Activated CD4-positive, alpha-beta memory T cell treated with anti-CD3 and anti-CD28 coated beads, Interleukin-2, amount 10 ng/mL, durations not matched to agents 7 days and 5 days (primary cell): ENCODE data around the gene CDHR1. TPM values are rescaled to one million over a fixed set of nuclear protein-coding genes. Genes with fewer than 3 reads are reported as not detected.
A peak's percentile ranks its signal among the peaks of the same experiment; 100 is the strongest.

Source experiments
- CTCF ChIA-PET: fragments of 350-600 bp; sonication (Branson Sonifier 250); formaldehyde crosslinking; loops from one replicate; lab custom pipeline; 2021; ENCODE audit warnings: antibody characterized with exemption, inconsistent platforms; lab: Charles Lee
- POLR2A ChIA-PET: fragments of 350-600 bp; sonication (Branson Sonifier 250); formaldehyde crosslinking; loops from one replicate; lab custom pipeline; 2021; ENCODE audit warnings: antibody characterized with exemption; lab: Charles Lee
- DNase-seq: peaks from one replicate; pipeline ENCODE4 v3.0.0-alpha.2; 2020
- H3K27ac Mint-ChIP-seq: one replicate; pipeline ENCODE4 v1.8.0; 2021; ENCODE audit warnings: mild to moderate bottlenecking, mixed read lengths
- H3K27me3 Mint-ChIP-seq: one replicate; pipeline ENCODE4 v1.8.0; 2021; ENCODE audit warnings: mixed read lengths
- H3K36me3 Mint-ChIP-seq: one replicate; pipeline ENCODE4 v1.8.0; 2021; ENCODE audit warnings: low read depth, mixed read lengths
- H3K4me1 Mint-ChIP-seq: one replicate; pipeline ENCODE4 v1.8.0; 2021; ENCODE audit warnings: mixed read lengths
- H3K4me3 Mint-ChIP-seq: one replicate; pipeline ENCODE4 v1.8.0; 2021; ENCODE audit warnings: mild to moderate bottlenecking, mixed read lengths
- H3K9me3 Mint-ChIP-seq: one replicate; pipeline ENCODE4 v1.8.0; 2021; ENCODE audit warnings: mixed read lengths
- total RNA-seq, 2 experiments: library from RNA; stranded (reverse); gene quantifications; one replicate each; pipeline ENCODE4 v1.2.3, GENCODE V29; 2021

Gene CDHR1
- total RNA-seq, 2 experiments from 2014 or later: 0.38 to 0.45 TPM

DNA sequence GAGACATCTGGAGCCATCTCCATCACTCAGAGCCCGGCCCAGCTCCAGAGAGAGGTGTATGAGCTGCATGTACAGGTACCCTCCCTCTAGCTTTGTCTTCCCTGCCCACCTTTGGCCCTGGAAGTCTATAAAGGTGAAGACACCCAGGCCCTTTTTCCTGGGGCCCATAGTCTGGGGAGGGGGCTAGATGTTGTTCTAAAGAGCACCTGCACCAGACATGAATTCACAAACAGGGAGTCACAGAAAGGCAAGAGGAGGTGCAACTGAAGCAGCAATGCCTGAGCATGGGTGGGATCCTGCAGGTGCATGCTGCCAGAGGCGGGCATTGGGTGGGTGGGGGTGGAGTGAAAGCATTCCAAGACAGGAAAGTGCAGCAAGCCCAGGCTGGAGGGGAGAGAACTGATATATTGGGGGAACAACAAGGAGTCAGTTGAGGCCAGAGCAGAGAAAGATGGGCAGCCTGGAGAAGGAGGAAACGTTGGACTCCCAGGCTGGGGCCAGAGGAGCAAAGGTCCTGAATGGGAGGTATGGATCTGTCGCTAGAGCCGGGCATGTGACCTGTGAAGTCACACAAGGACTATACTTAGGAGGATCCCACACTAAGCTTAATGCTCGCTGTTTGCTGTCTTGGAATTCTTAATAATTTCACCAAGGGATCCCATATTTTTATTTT lies 11.7 kb downstream of the CDHR1 start:
- Mint-ChIP-seq H3K4me1 (no peaks in the 10 kb centered on the region), H3K9me3 (no peaks in the 10 kb centered on the region), H3K36me3 (no peaks in the 10 kb centered on the region), H3K4me3 (no peak overlapping the region), H3K27me3 (peaks cover 12% of the 10 kb centered on the region), H3K27ac (no peak overlapping the region)
- ChIA-PET POLR2A (no interaction called here), CTCF (interaction anchor here (1.2 to 1.7 kb wide), 4 partner anchors 8 to 61 kb away, joined by 3 to 8 read pairs (median 6); no protein-coding TSS in a partner anchor)
- DNase-seq: no peak

DNA sequence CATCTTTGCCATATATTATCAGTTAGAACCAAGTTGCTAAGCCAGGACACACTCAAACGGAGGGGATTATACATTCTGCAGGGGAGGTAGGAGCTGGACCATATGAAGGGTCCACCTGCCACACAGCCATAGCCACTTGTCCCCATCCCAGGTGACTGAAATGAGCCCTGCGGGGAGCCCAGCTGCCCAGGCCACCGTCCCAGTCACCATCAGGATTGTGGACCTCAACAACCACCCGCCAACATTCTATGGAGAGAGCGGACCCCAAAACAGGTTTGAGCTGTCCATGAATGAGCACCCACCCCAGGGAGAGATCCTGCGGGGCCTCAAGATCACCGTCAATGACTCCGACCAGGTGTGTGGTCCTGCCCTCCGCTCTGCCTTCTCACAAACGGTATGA lies 13.7 kb downstream of the CDHR1 start:
- Mint-ChIP-seq H3K27ac (no peak overlapping the region), H3K36me3 (no peaks in the 10 kb centered on the region), H3K4me1 (no peaks in the 10 kb centered on the region), H3K4me3 (no peak overlapping the region), H3K9me3 (no peaks in the 10 kb centered on the region), H3K27me3 (peaks cover 12% of the 10 kb centered on the region)
- POLR2A ChIA-PET: interaction anchor here (0.8 kb wide), 1 partner anchor 69 kb away, joined by 4 read pairs; no protein-coding TSS in a partner anchor
- DNase-seq: no peak
- CTCF ChIA-PET: interaction anchor here (1.2 to 1.7 kb wide), 3 partner anchors 60 to 332 kb away, joined by 3 to 7 read pairs (median 4); no protein-coding TSS in a partner anchor

DNA sequence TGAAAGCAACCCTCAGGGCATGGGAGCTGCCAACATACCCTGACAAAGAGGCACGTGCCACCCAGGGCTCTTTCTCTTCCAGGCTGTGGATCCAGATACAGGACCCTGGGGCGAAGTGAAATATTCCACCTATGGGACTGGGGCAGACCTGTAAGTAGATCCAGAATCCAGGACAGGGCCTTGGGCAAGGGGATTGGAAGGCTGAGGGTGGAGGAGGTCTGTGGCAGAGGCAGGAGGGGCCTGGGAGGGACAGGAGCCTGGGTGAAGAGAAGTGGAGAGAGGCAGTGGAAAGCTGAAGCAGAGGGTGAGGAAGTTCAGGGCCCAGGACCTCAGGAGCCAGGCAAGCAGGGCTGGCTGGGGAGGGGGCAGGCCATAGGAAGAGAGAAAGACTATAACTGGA lies 17.2 kb downstream of the CDHR1 start:
- Mint-ChIP-seq H3K27me3 (peaks cover 12% of the 10 kb centered on the region), H3K4me3 (no peak overlapping the region), H3K27ac (no peak overlapping the region), H3K9me3 (no peaks in the 10 kb centered on the region), H3K36me3 (no peaks in the 10 kb centered on the region), H3K4me1 (no peaks in the 10 kb centered on the region)
- no peak for DNase-seq
- ChIA-PET POLR2A (no interaction called here), CTCF (interaction anchor here (6.1 kb wide), 1 partner anchor 63 kb away, joined by 40 read pairs; no protein-coding TSS in a partner anchor)

DNA sequence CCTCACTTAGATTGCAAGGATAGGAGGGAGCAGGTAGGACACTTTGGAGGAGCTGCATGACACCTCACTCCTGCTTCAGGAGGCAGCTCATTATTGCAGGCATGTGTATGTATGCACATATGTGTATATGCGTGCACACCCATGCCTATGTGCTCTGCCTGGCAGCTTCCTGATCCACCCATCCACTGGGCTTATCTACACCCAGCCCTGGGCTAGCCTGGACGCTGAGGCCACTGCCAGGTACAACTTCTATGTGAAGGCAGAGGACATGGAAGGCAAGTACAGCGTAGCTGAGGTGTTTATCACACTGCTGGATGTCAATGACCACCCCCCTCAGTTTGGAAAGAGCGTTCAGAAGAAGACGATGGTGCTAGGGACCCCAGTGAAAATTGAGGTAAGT lies 17.7 kb downstream of the CDHR1 start:
- POLR2A ChIA-PET: no interaction called here
- H3K27me3 Mint-ChIP-seq: peaks cover 7% of the 10 kb centered on the region
- H3K4me1 Mint-ChIP-seq: no peaks in the 10 kb centered on the region

DNA sequence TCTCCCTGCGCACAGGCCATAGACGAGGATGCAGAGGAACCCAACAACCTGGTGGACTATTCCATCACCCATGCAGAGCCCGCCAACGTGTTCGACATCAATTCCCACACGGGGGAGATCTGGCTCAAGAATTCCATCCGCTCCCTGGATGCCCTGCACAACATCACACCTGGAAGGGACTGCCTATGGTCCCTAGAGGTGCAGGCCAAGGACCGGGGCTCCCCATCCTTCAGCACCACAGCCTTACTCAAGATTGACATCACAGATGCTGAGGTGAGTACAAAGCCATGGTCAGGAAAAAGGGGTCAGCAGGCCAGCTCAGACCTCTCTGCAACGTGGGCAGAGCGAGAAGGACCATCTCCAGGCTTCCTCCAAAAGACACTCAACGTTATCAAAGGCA lies 18.7 kb downstream of the CDHR1 start:
- H3K9me3 Mint-ChIP-seq: no peaks in the 10 kb centered on the region
- ChIA-PET CTCF (interaction anchor here (1.7 to 6.1 kb wide), 2 partner anchors 65 to 324 kb away, joined by 4 to 40 read pairs; no protein-coding TSS in a partner anchor), POLR2A (no interaction called here)
- H3K36me3 Mint-ChIP-seq: no peaks in the 10 kb centered on the region
- no peak overlapping the region for H3K4me3 Mint-ChIP-seq
- no peak overlapping the region for H3K27ac Mint-ChIP-seq
- no peaks in the 10 kb centered on the region for H3K4me1 Mint-ChIP-seq
- peaks cover 4% of the 10 kb centered on the region for H3K27me3 Mint-ChIP-seq
- DNase-seq: no peak

More for the DNA sequence above, 17.7 kb downstream of the CDHR1 start:
- Mint-ChIP-seq H3K4me3 (no peak overlapping the region), H3K27ac (no peak overlapping the region), H3K36me3 (no peaks in the 10 kb centered on the region), H3K9me3 (no peaks in the 10 kb centered on the region)
- no peak for DNase-seq
- CTCF ChIA-PET: interaction anchor here (6.1 kb wide), 1 partner anchor 64 kb away, joined by 40 read pairs; no protein-coding TSS in a partner anchor

DNA sequence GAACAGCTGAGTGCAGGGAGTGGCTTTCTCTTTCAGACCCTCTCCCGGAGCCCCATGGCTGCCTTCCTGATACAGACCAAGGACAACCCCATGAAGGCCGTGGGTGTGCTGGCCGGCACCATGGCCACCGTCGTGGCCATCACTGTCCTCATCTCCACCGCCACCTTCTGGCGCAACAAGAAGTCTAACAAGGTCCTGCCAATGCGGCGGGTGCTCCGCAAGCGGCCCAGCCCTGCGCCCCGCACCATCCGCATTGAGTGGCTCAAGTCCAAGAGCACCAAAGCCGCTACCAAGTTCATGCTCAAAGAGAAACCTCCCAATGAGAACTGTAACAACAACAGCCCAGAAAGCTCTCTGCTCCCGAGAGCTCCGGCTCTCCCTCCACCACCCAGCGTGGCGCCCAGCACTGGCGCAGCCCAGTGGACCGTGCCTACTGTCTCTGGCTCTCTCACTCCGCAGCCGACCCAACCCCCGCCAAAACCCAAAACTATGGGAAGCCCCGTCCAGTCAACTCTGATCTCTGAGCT lies 19.8 kb downstream of the CDHR1 start:
- Mint-ChIP-seq H3K4me1 (no peaks in the 10 kb centered on the region), H3K36me3 (no peaks in the 10 kb centered on the region), H3K27ac (no peak overlapping the region), H3K27me3 (no peaks in the 10 kb centered on the region), H3K9me3 (no peaks in the 10 kb centered on the region), H3K4me3 (no peak overlapping the region)
- CTCF ChIA-PET: interaction anchor here (0.6 to 6.1 kb wide), 9 partner anchors 8 to 426 kb away, joined by 3 to 40 read pairs (median 4); partner anchors contain the start of gene GHITM
- POLR2A ChIA-PET: no interaction called here
- DNase-seq: no peak

DNA sequence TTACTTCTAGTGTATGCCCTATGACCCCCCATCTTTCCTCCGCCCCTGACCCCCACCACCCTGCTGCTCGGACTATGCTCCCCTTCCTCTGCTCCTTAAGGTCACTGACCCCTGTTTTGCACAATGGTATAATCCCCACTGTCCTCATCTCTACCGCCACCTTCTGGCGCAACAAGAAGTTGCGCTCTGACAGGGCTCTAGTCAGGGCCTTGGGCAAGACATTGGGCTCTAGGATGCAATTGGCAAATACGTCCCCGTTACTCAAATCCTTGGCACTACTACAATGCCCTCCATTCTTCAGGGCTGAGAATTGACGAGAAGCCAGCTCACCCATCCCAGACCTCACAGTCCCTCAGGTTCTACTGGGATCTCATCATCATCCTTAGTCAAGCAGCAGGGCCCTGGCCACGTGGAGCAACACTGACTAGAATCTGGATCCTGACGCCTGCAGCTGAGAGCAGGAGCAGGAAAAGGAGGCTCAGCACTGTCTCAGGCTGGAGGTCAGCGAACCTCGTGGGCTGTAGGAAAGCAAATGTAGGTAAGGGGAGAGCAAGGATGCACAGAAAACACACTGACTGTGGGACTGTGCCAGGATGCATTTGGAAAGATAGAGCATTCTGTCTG lies 20.4 kb downstream of the CDHR1 start:
- no peaks in the 10 kb centered on the region for H3K4me1 Mint-ChIP-seq
- CTCF ChIA-PET: interaction anchor here (0.7 to 6.1 kb wide), 8 partner anchors 8 to 323 kb away, joined by 3 to 40 read pairs (median 4); partner anchors contain the start of gene GHITM
- H3K36me3 Mint-ChIP-seq: no peaks in the 10 kb centered on the region
- POLR2A ChIA-PET: no interaction called here
- no peak overlapping the region for H3K4me3 Mint-ChIP-seq
- DNase-seq: peak; percentile 55
- H3K9me3 Mint-ChIP-seq: peaks cover 5% of the 10 kb centered on the region
- H3K27ac Mint-ChIP-seq: no peak overlapping the region
- H3K27me3 Mint-ChIP-seq: no peaks in the 10 kb centered on the region

DNA sequence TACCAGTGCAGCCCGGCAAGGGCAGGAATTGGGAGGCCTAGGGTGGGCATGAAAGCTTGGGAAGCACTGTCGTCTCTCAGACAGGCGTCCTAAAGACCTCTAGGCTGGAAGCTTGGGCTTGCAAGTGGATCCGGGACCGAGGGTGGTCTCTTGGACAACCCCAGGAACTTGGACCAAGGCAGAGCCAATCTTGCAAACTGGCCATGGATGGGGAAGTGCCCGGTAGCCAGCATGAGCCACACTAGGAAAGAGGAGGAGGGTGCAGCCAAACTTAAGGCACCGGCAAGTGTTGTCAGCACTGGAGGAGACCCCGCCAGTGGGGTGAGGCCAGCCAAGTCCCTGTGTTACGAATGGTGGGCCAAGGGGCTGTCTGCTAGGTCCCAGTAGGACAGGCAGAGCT lies 22.5 kb downstream of the CDHR1 start:
- no peaks in the 10 kb centered on the region for H3K36me3 Mint-ChIP-seq
- H3K4me1 Mint-ChIP-seq: no peaks in the 10 kb centered on the region
- H3K27ac Mint-ChIP-seq: no peak overlapping the region
- no peak overlapping the region for H3K4me3 Mint-ChIP-seq
- ChIA-PET POLR2A (no interaction called here), CTCF (interaction anchor here (1.2 kb wide), 1 partner anchor 69 kb away, joined by 4 read pairs; no protein-coding TSS in a partner anchor)
- H3K27me3 Mint-ChIP-seq: no peaks in the 10 kb centered on the region
- DNase-seq: no peak
- H3K9me3 Mint-ChIP-seq: peaks cover 6% of the 10 kb centered on the region

DNA sequence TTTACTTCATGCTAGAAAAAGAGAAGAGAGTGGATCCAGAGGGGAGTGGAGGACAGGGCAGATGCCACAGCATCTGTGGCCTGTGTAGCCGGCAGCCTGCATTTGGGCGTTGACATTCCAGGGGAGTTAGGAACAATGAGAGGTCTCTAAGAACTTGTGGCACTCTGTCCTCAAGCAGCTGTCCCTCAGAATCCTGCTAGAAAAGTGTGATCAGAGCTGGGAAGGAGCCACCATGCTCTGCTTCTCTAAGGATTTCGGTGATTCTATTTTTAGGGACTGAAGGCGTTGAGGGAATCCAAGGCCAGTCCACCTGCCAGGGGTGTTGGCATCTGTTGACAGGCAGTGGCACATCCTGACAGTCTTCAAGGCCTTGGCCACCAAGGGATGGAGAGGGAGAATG lies 23.4 kb downstream of the CDHR1 start:
- no peak overlapping the region for H3K4me3 Mint-ChIP-seq
- no peak overlapping the region for H3K27ac Mint-ChIP-seq
- H3K36me3 Mint-ChIP-seq: no peaks in the 10 kb centered on the region
- H3K9me3 Mint-ChIP-seq: peaks cover 6% of the 10 kb centered on the region
- DNase-seq: no peak
- H3K27me3 Mint-ChIP-seq: no peaks in the 10 kb centered on the region
- POLR2A ChIA-PET: no interaction called here
- CTCF ChIA-PET: interaction anchor here (1.2 kb wide), 1 partner anchor 70 kb away, joined by 4 read pairs; no protein-coding TSS in a partner anchor
- no peaks in the 10 kb centered on the region for H3K4me1 Mint-ChIP-seq

DNA sequence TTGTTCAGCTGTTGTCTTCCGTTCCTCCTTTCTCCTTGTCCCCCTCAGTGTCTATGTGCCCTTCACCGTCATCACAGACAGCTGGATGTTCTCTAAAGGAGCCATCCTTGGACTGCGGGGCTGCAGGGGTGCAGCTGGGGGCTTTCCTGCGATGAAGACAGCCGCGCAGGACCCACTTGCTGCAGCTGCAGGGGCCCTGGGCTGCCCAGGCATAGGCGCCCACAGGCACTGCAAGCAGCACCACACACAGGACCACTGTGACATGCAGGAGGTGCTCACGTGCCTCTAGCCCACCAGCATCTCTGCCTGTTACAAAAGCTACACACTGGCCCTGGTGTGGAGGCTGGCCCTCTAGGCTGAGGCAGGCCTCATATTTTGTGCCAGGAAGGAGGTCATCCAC lies 27.6 kb downstream of the CDHR1 start:
- POLR2A ChIA-PET: no interaction called here
- H3K36me3 Mint-ChIP-seq: no peaks in the 10 kb centered on the region
- DNase-seq: no peak
- peaks cover 6% of the 10 kb centered on the region for H3K9me3 Mint-ChIP-seq
- peaks cover 2% of the 10 kb centered on the region for H3K27me3 Mint-ChIP-seq
- H3K4me3 Mint-ChIP-seq: no peak overlapping the region
- H3K4me1 Mint-ChIP-seq: no peaks in the 10 kb centered on the region
- CTCF ChIA-PET: no interaction called here
- H3K27ac Mint-ChIP-seq: no peak overlapping the region

DNA sequence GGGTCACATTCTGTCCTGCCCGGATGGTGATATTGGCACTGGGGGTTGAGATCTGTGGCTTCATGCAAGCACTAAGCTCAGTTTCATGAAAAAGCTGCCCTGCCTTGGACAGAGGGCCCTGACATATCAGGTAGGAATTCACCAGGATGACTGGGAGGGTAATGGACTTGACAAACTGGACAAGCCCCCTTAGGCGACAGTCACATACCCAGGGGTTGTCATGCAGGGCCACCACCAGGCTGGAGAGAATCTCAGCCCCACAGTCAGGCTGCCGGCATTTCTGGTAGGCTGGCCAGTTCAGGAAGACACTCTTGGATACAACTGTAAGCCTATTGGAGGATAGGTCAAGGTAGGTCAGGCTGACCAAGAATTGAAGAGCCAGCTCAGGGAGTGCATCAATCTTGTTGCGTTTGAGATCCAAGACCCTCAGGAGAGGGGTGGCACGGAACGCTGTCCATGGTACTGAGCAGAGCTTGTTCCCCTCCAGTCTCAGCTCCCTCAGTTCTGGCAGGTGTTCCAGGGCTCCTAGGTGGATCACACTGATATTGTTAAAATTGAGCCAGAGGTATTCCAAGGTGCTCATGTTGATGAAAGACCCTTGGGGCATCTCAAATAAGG lies 30.2 kb downstream of the CDHR1 start:
- DNase-seq: no peak
- Mint-ChIP-seq H3K4me1 (no peaks in the 10 kb centered on the region), H3K9me3 (peaks cover 2% of the 10 kb centered on the region), H3K4me3 (no peak overlapping the region), H3K27ac (no peak overlapping the region), H3K27me3 (peaks cover 14% of the 10 kb centered on the region), H3K36me3 (no peaks in the 10 kb centered on the region)
- CTCF ChIA-PET: no interaction called here
- POLR2A ChIA-PET: no interaction called here

DNA sequence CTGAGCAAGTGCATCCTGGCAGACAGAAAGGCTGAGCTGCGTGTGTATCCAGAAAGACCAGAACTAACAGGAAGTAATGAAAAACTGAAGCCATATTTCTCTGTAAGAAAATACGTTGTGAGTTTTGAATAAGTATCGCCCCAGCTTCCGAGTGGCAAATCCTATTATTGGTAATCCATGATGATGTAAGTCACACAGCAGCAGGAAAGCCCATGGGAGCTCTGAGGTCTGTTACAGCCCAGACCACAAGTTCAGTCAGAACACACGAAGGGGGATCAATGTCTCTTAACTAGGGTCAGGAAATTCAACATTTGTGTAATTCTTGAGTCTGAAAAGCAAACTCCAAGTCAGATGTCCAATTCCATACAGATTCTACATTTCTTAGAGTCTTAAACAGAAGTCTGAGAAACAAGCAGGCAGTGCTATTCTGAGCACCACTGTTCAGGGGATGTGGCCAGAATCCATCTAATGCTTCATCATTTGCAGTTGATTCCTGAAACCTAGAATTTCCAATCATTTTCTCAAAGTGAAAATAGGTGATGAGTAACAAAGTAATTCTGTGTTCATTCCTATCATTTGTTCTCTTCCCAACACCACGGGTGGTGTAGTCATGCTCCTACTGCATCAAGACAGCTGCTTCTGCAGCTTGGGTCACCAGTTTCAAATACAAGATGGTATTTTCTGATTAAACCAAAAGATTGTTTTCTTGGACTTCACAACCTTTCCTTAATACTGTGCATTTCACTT lies 31.3 kb downstream of the CDHR1 start, which contains the start of gene LRIT2:
Gene LRIT2, minus strand, starts transcription at position 118 of the 747 bp plus-strand sequence. Its CDS starts 24 bp downstream, at position 94.
- no peak within 1 kb of the TSS for H3K27ac Mint-ChIP-seq
- H3K4me3 Mint-ChIP-seq: no peak within 1 kb of the TSS
- H3K4me1 Mint-ChIP-seq: no peaks in the 10 kb centered on the region
- POLR2A ChIA-PET: no interaction called here
- CTCF ChIA-PET: no interaction called here
- DNase-seq: no peak
- no peaks in the 10 kb centered on the region for H3K36me3 Mint-ChIP-seq
- peaks cover 15% of the 10 kb centered on the region for H3K27me3 Mint-ChIP-seq
- H3K9me3 Mint-ChIP-seq: no peaks in the 10 kb centered on the region
